Esophagus muscularis mucosa (tissue), 3 donors: ENCODE results near the gene DUOXA2.

ENCODE experiments used
- POLR2A ChIP-seq: fragments of 450-650 bp; IDR thresholded peaks from one replicate; pipeline ENCODE4 v1.6.1; 2017; ENCODE audit warnings: antibody characterized with exemption, moderate library complexity, mild to moderate bottlenecking, low read depth
- TF ChIP-seq, protein P1 (sequence below), 3 experiments: fragments of 200-600 bp in 2 of 3; fragments of 450-650 bp in 1 of 3; sonication (generic) in 2 of 3; IDR thresholded peaks; one replicate each; pipeline ENCODE4 v1.5.1; 2017 to 2019; ENCODE audit warnings: antibody characterized with exemption in 3 of 3, mild to moderate bottlenecking in 2 of 3, moderate library complexity in 1 of 3

DNA sequence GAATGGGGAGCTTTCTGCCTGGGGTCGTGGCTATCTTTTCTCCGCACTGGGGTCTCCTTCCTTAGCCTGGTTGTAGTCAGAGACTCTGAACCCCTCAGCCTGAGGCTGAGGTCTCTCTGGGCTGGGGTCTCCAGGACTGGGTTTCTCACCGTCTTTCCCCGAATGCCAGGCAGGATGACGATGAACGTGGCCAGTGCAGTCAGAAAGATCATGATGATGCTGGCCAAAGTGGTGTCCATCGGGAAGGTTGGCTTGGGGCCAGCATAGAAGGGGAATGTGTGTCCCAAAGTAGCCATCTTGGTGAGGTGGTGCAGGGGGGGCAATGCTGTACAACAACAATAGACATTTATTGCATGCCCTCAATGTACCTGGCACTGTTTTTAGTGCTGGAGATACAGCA, 8.6 kb downstream of the DUOXA2 start:
- TF ChIP-seq, protein P1, sequence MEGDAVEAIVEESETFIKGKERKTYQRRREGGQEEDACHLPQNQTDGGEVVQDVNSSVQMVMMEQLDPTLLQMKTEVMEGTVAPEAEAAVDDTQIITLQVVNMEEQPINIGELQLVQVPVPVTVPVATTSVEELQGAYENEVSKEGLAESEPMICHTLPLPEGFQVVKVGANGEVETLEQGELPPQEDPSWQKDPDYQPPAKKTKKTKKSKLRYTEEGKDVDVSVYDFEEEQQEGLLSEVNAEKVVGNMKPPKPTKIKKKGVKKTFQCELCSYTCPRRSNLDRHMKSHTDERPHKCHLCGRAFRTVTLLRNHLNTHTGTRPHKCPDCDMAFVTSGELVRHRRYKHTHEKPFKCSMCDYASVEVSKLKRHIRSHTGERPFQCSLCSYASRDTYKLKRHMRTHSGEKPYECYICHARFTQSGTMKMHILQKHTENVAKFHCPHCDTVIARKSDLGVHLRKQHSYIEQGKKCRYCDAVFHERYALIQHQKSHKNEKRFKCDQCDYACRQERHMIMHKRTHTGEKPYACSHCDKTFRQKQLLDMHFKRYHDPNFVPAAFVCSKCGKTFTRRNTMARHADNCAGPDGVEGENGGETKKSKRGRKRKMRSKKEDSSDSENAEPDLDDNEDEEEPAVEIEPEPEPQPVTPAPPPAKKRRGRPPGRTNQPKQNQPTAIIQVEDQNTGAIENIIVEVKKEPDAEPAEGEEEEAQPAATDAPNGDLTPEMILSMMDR (IDR thresholded peaks at IDR 0.05): no peak
- TF ChIP-seq POLR2A: no peak
